Islet precursor cell (in vitro differentiated cells): ENCODE measurements around the gene THBS3.
A peak's percentile ranks its signal among the peaks of the same experiment; 100 is the strongest.
"Not testable (repeated sequence)": the region's sequence is repeated elsewhere in the genome, so short reads cannot be mapped to it uniquely, and the experiment has no call there.

Experiments
- DNase-seq: peaks from one replicate; pipeline ENCODE4 v3.0.0-alpha.2; 2018

The THBS3 gene

GRCh38 chr1:155233502-155233901 is 25.8 kb upstream of the THBS3 start:
- not testable (repeated sequence) for DNase-seq

GRCh38 chr1:155232001-155232978 is 24.6 kb upstream of the THBS3 start:
- DNase-seq = not testable (repeated sequence)

GRCh38 chr1:155231302-155231701 is 23.6 kb upstream of the THBS3 start:
- not testable (repeated sequence) for DNase-seq

- no peak for DNase-seq
Measured at GRCh38 chr1:155228096-155228427, 20.4 kb upstream of the THBS3 start.

- DNase-seq = peak; percentile 100
Measured at GRCh38 chr1:155227261-155228095, 19.8 kb upstream of the THBS3 start.

GRCh38 chr1:155226910-155227260 is 19.2 kb upstream of the THBS3 start:
- peak; percentile 80 for DNase-seq

GRCh38 chr1:155226188-155226909 is 18.7 kb upstream of the THBS3 start:
- DNase-seq = peak; percentile 82

- not testable (repeated sequence) for DNase-seq
Measured at GRCh38 chr1:155225404-155225759, 17.7 kb upstream of the THBS3 start.

GRCh38 chr1:155223047-155223446 is 15.3 kb upstream of the THBS3 start:
- DNase-seq = no peak

- DNase-seq = not testable (repeated sequence)
Measured at GRCh38 chr1:155220211-155220965, 12.7 kb upstream of the THBS3 start.

- DNase-seq = no peak
Measured at GRCh38 chr1:155219592-155220031, 11.9 kb upstream of the THBS3 start.

- DNase-seq = no peak
Measured at GRCh38 chr1:155218854-155219591, 11.3 kb upstream of the THBS3 start.

- DNase-seq = not testable (repeated sequence)
Measured at GRCh38 chr1:155214702-155215101, 7.0 kb upstream of the THBS3 start.

GRCh38 chr1:155212051-155212440 is 4.3 kb upstream of the THBS3 start:
- not testable (repeated sequence) for DNase-seq

GRCh38 chr1:155211381-155212050 is 3.8 kb upstream of the THBS3 start:
- DNase-seq = not testable (repeated sequence)

GRCh38 chr1:155210314-155211104 is 2.8 kb upstream of the THBS3 start:
- DNase-seq = no peak

GRCh38 chr1:155209312-155209721 is 1.6 kb upstream of the THBS3 start:
- DNase-seq = no peak

GRCh38 chr1:155208541-155209311 is 1.0 kb upstream of the THBS3 start, which contains the start of gene MTX1:
TSS of gene MTX1 (plus strand) at chr1:155208695. CDS start at chr1:155208805, 110 bp downstream.
- DNase-seq = peak; percentile 96
